Activated naive CD4-positive, alpha-beta T cell treated with anti-CD3 and anti-CD28 coated beads, Interleukin-2, amount 10 ng/mL, durations not matched to agents 7 days and 5 days (primary cell): ENCODE measurements around the gene YARS1.
A peak's percentile ranks its signal among the peaks of the same experiment; 100 is the strongest.

Experiments
- CTCF ChIA-PET: fragments of 350-600 bp; sonication (Branson Sonifier 250); formaldehyde crosslinking; loops from one replicate; lab custom pipeline; 2021; ENCODE audit warnings: antibody characterized with exemption; lab: Charles Lee
- DNase-seq: peaks from one replicate; pipeline ENCODE4 v3.0.0-alpha.2; 2020
- H3K27ac Mint-ChIP-seq: one replicate; pipeline ENCODE4 v1.8.0; 2021; ENCODE audit warnings: mild to moderate bottlenecking, moderate library complexity, mixed read lengths
- H3K27me3 Mint-ChIP-seq: one replicate; pipeline ENCODE4 v1.8.0; 2021; ENCODE audit warnings: mild to moderate bottlenecking, mixed read lengths
- H3K36me3 Mint-ChIP-seq: one replicate; pipeline ENCODE4 v1.8.0; 2021; ENCODE audit warnings: mixed read lengths
- H3K4me1 Mint-ChIP-seq: one replicate; pipeline ENCODE4 v1.8.0; 2021; ENCODE audit warnings: mixed read lengths
- H3K4me3 Mint-ChIP-seq: one replicate; pipeline ENCODE4 v1.8.0; 2021; ENCODE audit warnings: mild to moderate bottlenecking, moderate library complexity, mixed read lengths
- H3K9me3 Mint-ChIP-seq: one replicate; pipeline ENCODE4 v1.8.0; 2021; ENCODE audit warnings: mixed read lengths

YARS1 gene

GRCh38 chr1:32769524-32770220, 47.5 kb downstream of the YARS1 start:
- Mint-ChIP-seq H3K4me3 (no peak overlapping the region), H3K4me1 (peaks cover 3% of the 10 kb centered on the region), H3K27ac (no peak overlapping the region), H3K27me3 (peaks cover 4% of the 10 kb centered on the region), H3K36me3 (peaks cover 3% of the 10 kb centered on the region), H3K9me3 (no peaks in the 10 kb centered on the region)
- DNase-seq: peak; percentile 16
- CTCF ChIA-PET: interaction anchor here (10.7 kb wide), 1 partner anchor 56 kb away, joined by 204 read pairs; no protein-coding TSS in a partner anchor

GRCh38 chr1:32768110-32768850, 48.9 kb downstream of the YARS1 start:
- H3K27ac Mint-ChIP-seq: no peak overlapping the region
- no peak overlapping the region for H3K4me3 Mint-ChIP-seq
- no peaks in the 10 kb centered on the region for H3K9me3 Mint-ChIP-seq
- H3K36me3 Mint-ChIP-seq: no peaks in the 10 kb centered on the region
- CTCF ChIA-PET: interaction anchor here (10.7 kb wide), 1 partner anchor 55 kb away, joined by 204 read pairs; no protein-coding TSS in a partner anchor
- DNase-seq: no peak
- H3K4me1 Mint-ChIP-seq: peaks cover 3% of the 10 kb centered on the region
- peaks cover 4% of the 10 kb centered on the region for H3K27me3 Mint-ChIP-seq

GRCh38 chr1:32767641-32768040, 49.5 kb downstream of the YARS1 start:
- no peak overlapping the region for H3K27ac Mint-ChIP-seq

GRCh38 chr1:32767156-32767555, 50.0 kb downstream of the YARS1 start:
- CTCF ChIA-PET: no interaction called here
- H3K4me3 Mint-ChIP-seq: no peak overlapping the region
- no peaks in the 10 kb centered on the region for H3K4me1 Mint-ChIP-seq
- DNase-seq: no peak
- no peak overlapping the region for H3K27ac Mint-ChIP-seq
- peaks cover 4% of the 10 kb centered on the region for H3K27me3 Mint-ChIP-seq
- no peaks in the 10 kb centered on the region for H3K36me3 Mint-ChIP-seq
- no peaks in the 10 kb centered on the region for H3K9me3 Mint-ChIP-seq

More at GRCh38 chr1:32767641-32768040, 49.5 kb downstream of the YARS1 start:
- CTCF ChIA-PET: no interaction called here
- no peaks in the 10 kb centered on the region for H3K36me3 Mint-ChIP-seq
- H3K27me3 Mint-ChIP-seq: peaks cover 4% of the 10 kb centered on the region
- H3K4me3 Mint-ChIP-seq: no peak overlapping the region
- H3K4me1 Mint-ChIP-seq: no peaks in the 10 kb centered on the region
- no peak for DNase-seq
- H3K9me3 Mint-ChIP-seq: no peaks in the 10 kb centered on the region

- H3K27me3 Mint-ChIP-seq: peaks cover 4% of the 10 kb centered on the region
- no peaks in the 10 kb centered on the region for H3K9me3 Mint-ChIP-seq
- no peak overlapping the region for H3K4me3 Mint-ChIP-seq
- peaks cover 3% of the 10 kb centered on the region for H3K4me1 Mint-ChIP-seq
- no peak for DNase-seq
- no peaks in the 10 kb centered on the region for H3K36me3 Mint-ChIP-seq
- CTCF ChIA-PET: no interaction called here
- H3K27ac Mint-ChIP-seq: no peak overlapping the region
Measured at GRCh38 chr1:32766328-32766972, 50.7 kb downstream of the YARS1 start.

- H3K4me3 Mint-ChIP-seq: no peak overlapping the region
- H3K4me1 Mint-ChIP-seq: peaks cover 8% of the 10 kb centered on the region
- CTCF ChIA-PET: no interaction called here
- H3K27me3 Mint-ChIP-seq: peaks cover 4% of the 10 kb centered on the region
- no peaks in the 10 kb centered on the region for H3K9me3 Mint-ChIP-seq
- H3K36me3 Mint-ChIP-seq: no peaks in the 10 kb centered on the region
- no peak for DNase-seq
- no peak overlapping the region for H3K27ac Mint-ChIP-seq
Measured at GRCh38 chr1:32765570-32766327, 51.4 kb downstream of the YARS1 start.

GRCh38 chr1:32764826-32765569, 52.2 kb downstream of the YARS1 start:
- H3K27ac Mint-ChIP-seq: no peak overlapping the region
- H3K4me3 Mint-ChIP-seq: no peak overlapping the region
- H3K36me3 Mint-ChIP-seq: no peaks in the 10 kb centered on the region
- H3K4me1 Mint-ChIP-seq: peaks cover 12% of the 10 kb centered on the region
- H3K27me3 Mint-ChIP-seq: peaks cover 4% of the 10 kb centered on the region
- DNase-seq: no peak
- CTCF ChIA-PET: interaction anchor here (0.9 to 1.5 kb wide), 2 partner anchors 9 to 53 kb away, joined by 4 read pairs; no protein-coding TSS in a partner anchor
- H3K9me3 Mint-ChIP-seq: no peaks in the 10 kb centered on the region

GRCh38 chr1:32763221-32763620, 53.9 kb downstream of the YARS1 start:
- CTCF ChIA-PET: interaction anchor here (2.5 kb wide), 1 partner anchor 243 kb away, joined by 11 read pairs; no protein-coding TSS in a partner anchor
- Mint-ChIP-seq H3K27me3 (peaks cover 7% of the 10 kb centered on the region), H3K4me3 (no peak overlapping the region), H3K27ac (no peak overlapping the region), H3K4me1 (peaks cover 27% of the 10 kb centered on the region), H3K9me3 (no peaks in the 10 kb centered on the region), H3K36me3 (no peaks in the 10 kb centered on the region)
- no peak for DNase-seq

GRCh38 chr1:32761936-32762335, 55.2 kb downstream of the YARS1 start:
- Mint-ChIP-seq H3K27me3 (peaks cover 19% of the 10 kb centered on the region), H3K36me3 (no peaks in the 10 kb centered on the region), H3K9me3 (no peaks in the 10 kb centered on the region), H3K4me1 (peaks cover 33% of the 10 kb centered on the region), H3K27ac (peak overlapping the region; percentile 12), H3K4me3 (no peak overlapping the region)
- CTCF ChIA-PET: interaction anchor here (0.6 to 2.7 kb wide), 5 partner anchors 11 to 1428 kb away, joined by 3 to 14 read pairs (median 11); no protein-coding TSS in a partner anchor
- DNase-seq: no peak

GRCh38 chr1:32761253-32761877, 55.8 kb downstream of the YARS1 start:
- Mint-ChIP-seq H3K9me3 (no peaks in the 10 kb centered on the region), H3K27ac (no peak overlapping the region), H3K27me3 (peaks cover 25% of the 10 kb centered on the region), H3K4me3 (no peak overlapping the region), H3K36me3 (no peaks in the 10 kb centered on the region), H3K4me1 (peaks cover 34% of the 10 kb centered on the region)
- CTCF ChIA-PET: interaction anchor here (0.6 to 2.7 kb wide), 5 partner anchors 11 to 1428 kb away, joined by 3 to 14 read pairs (median 11); no protein-coding TSS in a partner anchor
- DNase-seq: no peak

GRCh38 chr1:32759997-32760623, 57.0 kb downstream of the YARS1 start:
- Mint-ChIP-seq H3K27me3 (peaks cover 33% of the 10 kb centered on the region), H3K4me3 (no peak overlapping the region), H3K4me1 (peaks cover 34% of the 10 kb centered on the region), H3K9me3 (no peaks in the 10 kb centered on the region), H3K36me3 (no peaks in the 10 kb centered on the region), H3K27ac (peak overlapping the region; percentile 78)
- CTCF ChIA-PET: interaction anchor here (1.8 to 2.7 kb wide), 2 partner anchors 47 to 48 kb away, joined by 6 to 14 read pairs; no protein-coding TSS in a partner anchor
- DNase-seq: no peak

GRCh38 chr1:32759521-32759981, 57.6 kb downstream of the YARS1 start:
- no peaks in the 10 kb centered on the region for H3K9me3 Mint-ChIP-seq
- no peaks in the 10 kb centered on the region for H3K36me3 Mint-ChIP-seq
- CTCF ChIA-PET: interaction anchor here (0.8 to 1.8 kb wide), 2 partner anchors 42 to 47 kb away, joined by 3 to 6 read pairs; no protein-coding TSS in a partner anchor
- peaks cover 39% of the 10 kb centered on the region for H3K27me3 Mint-ChIP-seq
- peaks cover 34% of the 10 kb centered on the region for H3K4me1 Mint-ChIP-seq
- H3K4me3 Mint-ChIP-seq: no peak overlapping the region
- H3K27ac Mint-ChIP-seq: peak overlapping the region; percentile 78
- DNase-seq: no peak
